HG03442 (cell line): ENCODE results near the gene CCDC7.
"Not testable (repeated sequence)": the region's sequence is repeated elsewhere in the genome, so short reads cannot be mapped to it uniquely, and the experiment has no call there.

Source experiments
- ATAC-seq: cut with Tn5 transposase; IDR thresholded peaks from one replicate; pipeline ENCODE4 v1.9.1; 2021; ENCODE audit warnings: mild to moderate bottlenecking, moderate library complexity; ENCODE audit not compliant: unreplicated experiment

The CCDC7 gene

GRCh38 chr10:32445740-32446535 is at the start of gene CCDC7:
TSS of gene CCDC7 (plus strand) at chr10:32446140. CDS start at chr10:32451643, 5,503 bp downstream.
- ATAC-seq: peak; percentile 98

DNA sequence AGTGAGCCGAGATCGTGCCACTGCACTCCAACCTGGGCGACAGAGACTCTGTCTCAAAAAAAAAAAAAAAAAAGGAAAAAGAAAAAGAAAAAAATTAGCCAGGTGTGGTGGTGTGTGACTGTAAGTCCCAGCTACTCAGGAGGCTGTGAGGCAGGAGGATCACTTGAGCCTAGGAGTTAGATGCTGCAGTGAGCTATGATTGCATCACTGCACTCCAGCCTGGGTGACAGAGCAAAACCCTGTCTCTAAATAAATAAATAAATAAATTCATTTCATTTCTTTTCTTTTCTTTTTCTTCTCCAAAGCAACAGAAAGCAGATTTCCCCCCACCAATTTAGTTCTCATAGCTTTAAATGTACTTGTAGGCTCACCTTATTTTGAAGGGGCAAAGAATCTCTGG is 48.8 kb upstream of the CCDC7 start:
- not testable (repeated sequence) for ATAC-seq

DNA sequence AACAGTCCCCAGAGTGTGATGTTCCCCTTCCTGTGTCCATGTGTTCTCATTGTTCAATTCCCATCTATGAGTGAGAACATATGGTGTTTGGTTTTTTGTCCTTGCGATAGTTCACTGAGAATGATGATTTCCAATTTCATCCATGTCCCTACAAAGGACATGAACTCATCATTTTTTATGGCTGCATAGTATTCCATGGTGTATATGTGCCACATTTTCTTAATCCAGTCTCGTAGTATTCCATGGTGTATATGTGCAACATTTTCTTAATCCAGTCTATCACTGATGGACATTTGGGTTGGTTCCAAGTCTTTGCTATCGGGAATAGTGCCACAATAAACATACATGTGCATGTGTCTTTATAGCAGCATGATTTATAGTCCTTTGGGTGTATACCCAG is 46.2 kb upstream of the CCDC7 start:
- ATAC-seq: not testable (repeated sequence)

DNA sequence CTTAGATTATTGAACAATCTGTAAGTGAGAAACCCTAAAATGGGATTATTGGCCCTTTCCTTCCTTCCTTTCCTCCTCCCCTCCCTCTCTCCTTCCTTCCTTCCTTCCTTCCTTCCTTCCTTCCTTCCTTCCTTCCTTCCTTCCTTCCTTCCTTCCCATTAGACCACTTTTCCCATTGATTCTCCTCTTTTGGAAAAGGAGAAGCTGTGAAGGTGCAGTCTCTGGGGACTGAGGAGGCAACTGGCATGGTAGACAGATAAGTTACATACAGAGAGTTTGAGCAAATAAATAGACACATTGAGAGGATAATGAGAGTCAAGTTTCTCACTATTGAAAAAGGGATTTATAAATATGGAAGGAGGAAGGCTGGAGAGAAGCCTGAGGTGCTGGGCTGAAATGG is 45.0 kb upstream of the CCDC7 start:
- ATAC-seq: no peak

- no peak for ATAC-seq
These were observed 43.4 kb upstream of the CCDC7 start for GRCh38 chr10:32402499-32402898.

DNA sequence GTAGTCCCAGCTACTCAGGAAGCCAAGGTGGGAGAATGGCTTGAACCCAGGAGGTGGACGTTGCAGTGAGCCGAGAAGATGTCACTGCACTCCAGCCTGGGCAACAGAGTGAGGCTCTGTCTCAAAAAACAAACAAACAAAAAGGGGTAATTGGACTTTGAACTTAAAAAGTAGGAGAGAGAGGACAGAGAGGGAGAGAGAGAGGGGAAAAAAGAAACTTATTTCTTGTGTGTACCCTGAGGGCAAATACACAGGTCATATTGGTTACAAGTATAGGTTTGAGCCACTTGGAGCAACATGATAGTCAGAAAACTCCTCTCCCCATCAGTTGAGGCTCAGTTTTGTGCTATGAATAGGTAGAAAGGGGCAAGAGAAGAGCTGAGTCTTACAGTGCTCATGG is 42.8 kb upstream of the CCDC7 start:
- ATAC-seq: no peak

DNA sequence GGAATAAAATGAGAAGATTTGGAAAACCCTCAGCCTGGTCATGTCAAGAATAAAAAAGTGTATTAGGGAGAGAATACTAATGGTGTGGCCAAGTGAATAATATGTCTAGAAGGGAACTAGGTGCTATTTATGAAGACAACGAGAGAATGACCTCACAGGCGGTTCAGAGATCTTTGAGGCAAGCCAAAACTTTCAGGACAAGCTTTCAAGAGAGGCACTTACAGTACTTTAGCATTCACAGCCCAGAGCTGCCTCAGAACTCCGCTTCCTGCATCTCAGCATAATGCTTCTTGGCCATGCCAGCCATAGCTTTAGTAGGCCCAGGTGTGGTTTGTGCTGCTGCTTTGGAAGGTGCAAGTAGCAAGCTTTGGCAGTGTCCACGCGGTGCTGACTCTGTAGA is 37.2 kb upstream of the CCDC7 start:
- no peak for ATAC-seq

DNA sequence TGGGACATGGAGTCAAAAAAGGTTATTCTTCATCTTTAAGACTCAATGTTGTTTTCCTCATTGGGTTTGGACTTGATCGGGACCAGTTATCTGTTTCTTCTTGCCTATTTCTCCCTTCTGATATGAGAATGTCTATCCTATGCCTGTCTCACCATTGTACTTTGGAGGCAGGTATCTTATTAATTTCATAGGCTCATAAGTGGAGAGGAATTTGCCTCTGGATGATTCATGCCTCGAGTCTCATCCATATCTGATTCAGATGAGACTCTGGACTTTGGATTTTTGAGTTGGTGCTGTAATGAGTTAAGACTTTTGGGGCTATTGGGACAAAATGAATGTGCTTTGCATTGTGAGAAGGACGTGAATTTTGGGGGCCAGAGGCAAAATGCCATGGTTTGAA is 36.2 kb upstream of the CCDC7 start:
- no peak for ATAC-seq

GRCh38 chr10:32410569-32410968 is 35.4 kb upstream of the CCDC7 start:
- ATAC-seq: no peak

GRCh38 chr10:32411797-32412498 is 34.0 kb upstream of the CCDC7 start:
- ATAC-seq: no peak

GRCh38 chr10:32412499-32412853 is 33.5 kb upstream of the CCDC7 start:
- ATAC-seq: no peak

- ATAC-seq: no peak
These were observed 32.4 kb upstream of the CCDC7 start for GRCh38 chr10:32413513-32413912.

DNA sequence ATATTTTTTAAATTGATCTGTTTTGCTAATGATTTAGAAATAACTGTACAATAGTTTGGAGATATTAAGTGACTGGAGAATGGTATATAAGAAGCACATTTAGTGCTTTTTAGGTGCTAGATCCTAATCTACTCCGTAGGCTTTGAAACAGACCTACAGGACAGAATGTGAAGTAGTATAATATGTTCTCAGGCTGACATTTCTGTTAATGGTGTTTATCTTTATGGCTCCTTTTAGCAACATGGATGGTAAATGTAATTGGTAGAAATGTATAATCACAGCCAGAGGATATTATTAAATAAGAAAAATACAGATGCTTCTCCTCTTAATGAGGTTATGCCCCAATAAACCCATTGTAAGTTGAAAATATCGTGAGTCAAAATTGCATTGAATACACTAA is 30.6 kb upstream of the CCDC7 start:
- ATAC-seq: no peak

- no peak for ATAC-seq
These were observed 27.9 kb upstream of the CCDC7 start for GRCh38 chr10:32417911-32418547.

DNA sequence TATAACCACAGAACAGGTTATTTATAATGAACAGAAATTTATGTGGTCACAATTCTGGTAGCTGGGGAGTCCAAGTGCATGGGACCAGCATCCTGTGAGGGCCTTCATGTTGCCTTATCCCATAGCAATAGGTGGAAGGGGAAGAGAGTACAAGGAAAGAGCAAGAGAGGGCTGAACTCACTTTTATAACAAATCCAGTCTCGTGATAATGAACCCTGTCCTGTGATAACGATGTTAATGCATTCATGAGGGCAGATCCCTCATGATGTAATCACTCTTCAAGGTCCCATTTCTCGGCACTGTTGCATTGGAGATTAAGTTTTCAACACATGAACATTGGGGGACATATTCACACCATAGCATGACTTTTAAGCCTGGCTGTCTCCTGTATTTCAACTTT is 27.4 kb upstream of the CCDC7 start:
- ATAC-seq: no peak

DNA sequence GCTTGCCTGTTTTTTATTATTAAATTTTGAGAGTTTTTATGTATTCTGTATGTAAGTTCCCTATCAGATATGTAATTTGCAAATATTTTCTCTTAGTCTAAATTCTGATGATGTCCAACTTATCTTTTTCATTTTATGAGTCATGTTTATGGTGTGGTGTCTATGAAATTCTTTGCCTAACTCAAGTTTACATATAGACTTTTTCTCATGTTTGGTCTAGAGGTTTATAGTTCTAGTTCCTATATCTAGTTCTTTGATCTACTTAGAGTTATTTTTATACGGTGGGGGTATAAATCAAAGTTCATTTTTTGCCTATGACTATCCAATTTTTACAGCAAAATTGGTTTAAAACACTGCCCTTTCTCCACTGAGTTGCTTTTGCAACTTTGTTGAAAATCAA is 26.3 kb upstream of the CCDC7 start:
- no peak for ATAC-seq

GRCh38 chr10:32426186-32426585 is 19.8 kb upstream of the CCDC7 start:
- ATAC-seq: no peak

DNA sequence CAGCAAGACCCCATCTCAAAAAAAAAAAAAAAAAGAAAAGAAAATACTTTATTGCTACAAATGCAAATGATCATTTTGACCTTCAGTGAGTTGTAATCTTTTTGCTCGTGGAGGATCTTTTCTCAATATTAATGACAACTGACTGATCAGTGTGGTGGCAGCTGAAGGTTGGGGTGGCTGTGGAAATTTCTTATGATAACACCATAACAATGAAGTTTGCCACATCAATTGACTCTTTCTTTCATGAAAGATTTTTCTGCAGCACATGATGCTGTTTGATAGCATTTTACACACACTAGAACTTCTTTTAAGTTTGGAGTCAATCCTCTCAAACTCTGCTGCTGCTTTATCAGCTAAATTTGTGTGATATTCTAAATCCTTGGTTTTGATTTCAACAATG is 12.4 kb upstream of the CCDC7 start:
- no peak for ATAC-seq

DNA sequence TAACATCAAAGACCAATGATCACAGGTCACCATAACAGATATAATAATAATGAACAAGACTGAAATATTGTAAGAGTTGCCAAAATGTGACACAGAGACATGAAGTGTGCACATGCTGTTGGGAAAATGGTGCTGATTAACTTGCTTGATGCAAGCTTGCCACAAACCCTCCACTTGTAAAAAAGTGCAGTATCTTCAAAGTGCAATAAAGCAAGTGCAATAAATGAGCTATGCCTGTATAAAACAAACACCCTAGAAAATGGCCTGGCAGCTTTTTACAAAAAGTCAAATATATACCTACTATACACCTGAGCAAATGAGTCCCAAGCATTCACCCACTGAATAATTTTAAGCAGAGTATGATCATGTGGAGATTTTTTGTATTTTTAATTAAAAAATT is 9.7 kb upstream of the CCDC7 start:
- no peak for ATAC-seq

DNA sequence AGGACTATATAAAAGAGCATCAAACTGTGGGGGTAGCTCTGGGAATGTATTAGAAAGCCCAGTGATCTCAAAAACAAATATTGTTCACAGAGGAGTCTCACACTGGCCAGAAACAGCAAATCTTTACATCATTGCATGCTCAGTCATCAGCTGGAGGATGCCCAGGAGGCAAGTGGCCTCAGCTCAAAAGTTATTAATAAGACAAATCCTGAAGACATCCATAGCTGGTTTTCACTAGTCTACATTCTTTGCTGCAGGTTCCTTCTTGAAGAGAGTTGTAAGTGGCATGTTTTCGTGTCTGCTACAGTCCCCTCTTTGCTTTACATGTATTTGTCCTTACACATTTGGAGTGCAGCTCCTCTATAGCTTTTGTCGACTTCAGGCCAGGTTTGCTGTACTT is 8.6 kb upstream of the CCDC7 start:
- no peak for ATAC-seq

DNA sequence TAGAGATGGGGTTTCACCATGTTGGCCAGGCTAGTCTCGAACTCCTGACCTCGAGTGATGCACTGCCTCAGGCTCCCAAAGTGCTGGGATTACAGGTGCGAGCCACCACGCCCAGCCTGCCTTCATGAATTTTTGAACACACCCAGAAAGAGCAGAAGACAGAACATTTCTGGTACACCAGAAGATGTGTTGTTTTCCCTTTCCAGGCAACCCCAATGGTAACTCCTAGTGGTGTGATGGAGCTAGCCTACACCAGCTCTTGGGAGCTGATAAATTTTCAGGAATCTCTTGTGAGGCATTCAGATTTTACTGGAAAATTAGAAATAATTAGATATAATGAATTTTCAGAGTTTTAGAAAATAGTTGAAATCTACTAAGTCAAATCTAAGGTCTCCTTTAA is 904 bp upstream of the CCDC7 start:
- no peak for ATAC-seq
